H9 (cell line): ENCODE data around the gene GPX5. TPM values are rescaled to one million over a fixed set of nuclear protein-coding genes. Genes with fewer than 3 reads are reported as not detected.

Experiments
- DNase-seq: peaks from one replicate; pipeline ENCODE4 v3.0.0-alpha.2; 2017
- H2AFZ ChIP-seq: one replicate; pipeline ENCODE4 v1.6.1; 2013; ENCODE audit warnings: mild to moderate bottlenecking, low read length, control low read depth, moderate library complexity
- H2AK5ac ChIP-seq: 2 replicates; pipeline ENCODE4 v1.6.1; 2013; ENCODE audit warnings: low read length, control low read depth, mixed read lengths; ENCODE audit not compliant: insufficient read length
- H2BK120ac ChIP-seq: one replicate; pipeline ENCODE4 v1.6.1; 2013; ENCODE audit warnings: low read depth, mild to moderate bottlenecking, low read length, control low read depth, inconsistent platforms; ENCODE audit not compliant: poor library complexity, severe bottlenecking
- H2BK12ac ChIP-seq: 2 replicates; pipeline ENCODE4 v1.6.1; 2013; ENCODE audit warnings: low read length, control low read depth, mixed read lengths, low read depth; ENCODE audit not compliant: insufficient read length
- H2BK15ac ChIP-seq: 2 replicates; pipeline ENCODE4 v1.6.1; 2013; ENCODE audit warnings: low read depth, low read length, control low read depth
- H2BK20ac ChIP-seq: one replicate; pipeline ENCODE4 v1.6.1; 2013; ENCODE audit warnings: low read depth, mild to moderate bottlenecking, low read length, control low read depth, inconsistent platforms; ENCODE audit not compliant: poor library complexity, severe bottlenecking
- H2BK5ac ChIP-seq: 2 replicates; pipeline ENCODE4 v1.6.1; 2013; ENCODE audit warnings: low read length, control low read depth, mixed read lengths; ENCODE audit not compliant: insufficient read length
- H3K14ac ChIP-seq: 2 replicates; pipeline ENCODE4 v1.6.1; 2013; ENCODE audit warnings: low read length, control low read depth; ENCODE audit not compliant: insufficient read depth
- H3K18ac ChIP-seq: 2 replicates; pipeline ENCODE4 v1.6.1; 2013; ENCODE audit warnings: low read depth, mild to moderate bottlenecking, mixed read lengths, low read length, control low read depth; ENCODE audit not compliant: insufficient read length
- H3K23ac ChIP-seq: 2 replicates; pipeline ENCODE4 v1.6.1; 2013; ENCODE audit warnings: low read length, control low read depth, mixed read lengths, low read depth; ENCODE audit not compliant: insufficient read length
- H3K23me2 ChIP-seq: 2 replicates; pipeline ENCODE4 v1.6.1; 2013; ENCODE audit warnings: low read depth, mild to moderate bottlenecking, mixed read lengths, low read length, control low read depth; ENCODE audit not compliant: insufficient read length, poor library complexity, severe bottlenecking
- H3K27ac ChIP-seq: 2 replicates; pipeline ENCODE4 v1.5.1; 2013; ENCODE audit warnings: low read length, control low read depth, mixed read lengths, low read depth; ENCODE audit not compliant: insufficient read length
- H3K27me3 ChIP-seq: 2 replicates; pipeline ENCODE4 v1.6.1; 2013; ENCODE audit warnings: low read length, control low read depth, inconsistent platforms; ENCODE audit not compliant: insufficient read depth
- H3K4ac ChIP-seq: 2 replicates; pipeline ENCODE4 v1.6.1; 2013; ENCODE audit warnings: low read depth, mild to moderate bottlenecking, control low read depth, inconsistent platforms, low read length, moderate library complexity
- H3K4me1 ChIP-seq: 2 replicates; pipeline ENCODE4 v1.6.1; 2013; ENCODE audit warnings: low read length, control low read depth, inconsistent platforms; ENCODE audit not compliant: insufficient read depth
- H3K4me2 ChIP-seq: 2 replicates; pipeline ENCODE4 v1.6.1; 2013; ENCODE audit warnings: low read length, control low read depth, mixed read lengths; ENCODE audit not compliant: insufficient read length, insufficient read depth
- H3K56ac ChIP-seq: 2 replicates; pipeline ENCODE4 v1.6.1; 2013; ENCODE audit warnings: low read depth, mild to moderate bottlenecking, mixed read lengths, low read length, control low read depth; ENCODE audit not compliant: insufficient read length
- H3K79me1 ChIP-seq: 2 replicates; pipeline ENCODE4 v1.6.1; 2013; ENCODE audit warnings: low read depth, mild to moderate bottlenecking, moderate library complexity, low read length, control low read depth, inconsistent platforms; ENCODE audit not compliant: insufficient read depth, poor library complexity, severe bottlenecking
- H3K79me2 ChIP-seq: 2 replicates; pipeline ENCODE4 v1.6.1; 2013; ENCODE audit warnings: low read length, control low read depth, inconsistent platforms; ENCODE audit not compliant: insufficient read depth
- H3K9ac ChIP-seq: 2 replicates; pipeline ENCODE4 v1.6.1; 2013; ENCODE audit warnings: low read length, control low read depth, mixed read lengths; ENCODE audit not compliant: insufficient read length; ENCODE audit errors: extremely low read depth
- H3K9me3 ChIP-seq: one replicate; pipeline ENCODE4 v1.6.1; 2013; ENCODE audit warnings: low read depth, low read length, inconsistent platforms; ENCODE audit not compliant: control insufficient read depth
- H3T11ph ChIP-seq: one replicate; pipeline ENCODE4 v1.6.1; 2013; ENCODE audit warnings: mild to moderate bottlenecking, low read length, control low read depth, inconsistent platforms
- H4K20me1 ChIP-seq: one replicate; pipeline ENCODE4 v1.6.1; 2013; ENCODE audit not compliant: control insufficient read depth, insufficient read length, insufficient read depth
- H4K5ac ChIP-seq: 2 replicates; pipeline ENCODE4 v1.6.1; 2013; ENCODE audit warnings: low read depth, mild to moderate bottlenecking, mixed read lengths, low read length, control low read depth; ENCODE audit not compliant: insufficient read length
- H4K8ac ChIP-seq: replicated peaks from 2 replicates; pipeline ENCODE4 v1.6.1; 2013; ENCODE audit warnings: low read length, control low read depth, mixed read lengths, low read depth; ENCODE audit not compliant: insufficient read length
- H4K91ac ChIP-seq: 2 replicates; pipeline ENCODE4 v1.6.1; 2013; ENCODE audit warnings: low read depth, mild to moderate bottlenecking, moderate library complexity, mixed read lengths, low read length, control low read depth; ENCODE audit not compliant: insufficient read length
- H3K27ac Mint-ChIP-seq, 3 experiments: 2 replicates in 2 of 3; 3 replicates in 1 of 3; pipeline ENCODE4 v1.8.0; 2020 to 2021; ENCODE audit warnings: mixed read lengths in 3 of 3, mild to moderate bottlenecking in 1 of 3, moderate library complexity in 1 of 3
- H3K27me3 Mint-ChIP-seq: 2 replicates; pipeline ENCODE4 v1.8.0; 2021; ENCODE audit warnings: low read depth, mild to moderate bottlenecking, moderate library complexity, mixed read lengths
- H3K36me3 Mint-ChIP-seq, 3 experiments: 2 replicates in 2 of 3; 3 replicates in 1 of 3; pipeline ENCODE4 v1.8.0; 2020 to 2021; ENCODE audit warnings: low read depth in 3 of 3, mixed read lengths in 3 of 3; ENCODE audit not compliant: insufficient read depth in 1 of 3
- H3K4me1 Mint-ChIP-seq, 2 experiments: 2 replicates each; pipeline ENCODE4 v1.8.0; 2020; ENCODE audit warnings: mixed read lengths in 2 of 2
- H3K4me3 Mint-ChIP-seq, 2 experiments: 2 replicates in 1 of 2; 3 replicates in 1 of 2; pipeline ENCODE4 v1.8.0; 2020 to 2021; ENCODE audit warnings: mild to moderate bottlenecking in 2 of 2, mixed read lengths in 2 of 2, moderate library complexity in 1 of 2
- H3K9me3 Mint-ChIP-seq, 2 experiments: 2 replicates in 1 of 2; 3 replicates in 1 of 2; pipeline ENCODE4 v1.8.0; 2020; ENCODE audit warnings: mild to moderate bottlenecking in 2 of 2, mixed read lengths in 2 of 2, moderate library complexity in 1 of 2
- WGBS: extraction: QIAGEN DNeasy Blood & Tissue Kit; methylation state at CpG from one replicate; pipeline ENCODE4 v1.1.7; 2013; ENCODE audit warnings: missing lambda C conversion rate, low lambda C conversion rate, mixed read lengths; ENCODE audit not compliant: insufficient read length; ENCODE audit errors: extremely low coverage; 5-methylcytosine and 5-hydroxymethylcytosine counted together
- total RNA-seq: library from RNA; stranded (reverse); gene quantifications from 2 replicates; pipeline ENCODE4 v1.2.1, GENCODE V29; 2021
- TF ChIP-seq, protein P1 (sequence below): fragments of 200-600 bp; sonication (generic); conservative IDR thresholded peaks from 3 replicates; pipeline ENCODE4 v1.8.0; 2021; ENCODE audit warnings: antibody characterized with exemption, mild to moderate bottlenecking

Gene GPX5
- total RNA-seq, 1 experiment from 2014 or later = not detected

- Histone ChIP-seq H4K5ac (no peak overlapping the region), H4K20me1 (no peaks in the 10 kb centered on the region), H3T11ph (no peak overlapping the region), H2AK5ac (no peak overlapping the region), H3K9ac (no peak overlapping the region), H3K27ac (no peak overlapping the region), H4K8ac (no peak overlapping the region), H3K4me1 (no peaks in the 10 kb centered on the region), H2BK120ac (no peak overlapping the region), H3K9me3 (no peaks in the 10 kb centered on the region), H3K56ac (no peak overlapping the region), H2BK15ac (no peak overlapping the region), H2BK5ac (no peak overlapping the region), H3K27me3 (no peaks in the 10 kb centered on the region; the same call in 1 of the 2 replicates), H3K4ac (no peak overlapping the region), H3K23me2 (no peaks in the 10 kb centered on the region), H3K4me2 (no peak overlapping the region), H3K23ac (no peak overlapping the region), H3K79me2 (no peaks in the 10 kb centered on the region), H4K91ac (no peak overlapping the region), H3K18ac (no peak overlapping the region), H2BK20ac (no peak overlapping the region), H3K79me1 (no peaks in the 10 kb centered on the region), H2AFZ (no peak overlapping the region), H2BK12ac (no peak overlapping the region), H3K14ac (no peak overlapping the region)
- peaks cover 35% of the 10 kb centered on the region for H3K27me3 Mint-ChIP-seq
- no peaks in the 10 kb centered on the region for H3K9me3 Mint-ChIP-seq
- no peak overlapping the region for H3K4me3 Mint-ChIP-seq
- DNase-seq = no peak
- H3K36me3 Mint-ChIP-seq = no peaks in the 10 kb centered on the region
- TF ChIP-seq, protein P1, sequence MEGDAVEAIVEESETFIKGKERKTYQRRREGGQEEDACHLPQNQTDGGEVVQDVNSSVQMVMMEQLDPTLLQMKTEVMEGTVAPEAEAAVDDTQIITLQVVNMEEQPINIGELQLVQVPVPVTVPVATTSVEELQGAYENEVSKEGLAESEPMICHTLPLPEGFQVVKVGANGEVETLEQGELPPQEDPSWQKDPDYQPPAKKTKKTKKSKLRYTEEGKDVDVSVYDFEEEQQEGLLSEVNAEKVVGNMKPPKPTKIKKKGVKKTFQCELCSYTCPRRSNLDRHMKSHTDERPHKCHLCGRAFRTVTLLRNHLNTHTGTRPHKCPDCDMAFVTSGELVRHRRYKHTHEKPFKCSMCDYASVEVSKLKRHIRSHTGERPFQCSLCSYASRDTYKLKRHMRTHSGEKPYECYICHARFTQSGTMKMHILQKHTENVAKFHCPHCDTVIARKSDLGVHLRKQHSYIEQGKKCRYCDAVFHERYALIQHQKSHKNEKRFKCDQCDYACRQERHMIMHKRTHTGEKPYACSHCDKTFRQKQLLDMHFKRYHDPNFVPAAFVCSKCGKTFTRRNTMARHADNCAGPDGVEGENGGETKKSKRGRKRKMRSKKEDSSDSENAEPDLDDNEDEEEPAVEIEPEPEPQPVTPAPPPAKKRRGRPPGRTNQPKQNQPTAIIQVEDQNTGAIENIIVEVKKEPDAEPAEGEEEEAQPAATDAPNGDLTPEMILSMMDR = no peak
- peaks cover 9 to 15% of the 10 kb centered on the region in 2 experiments for H3K4me1 Mint-ChIP-seq
- H3K27ac Mint-ChIP-seq = no peak overlapping the region
- no CpG with 5 or more reads among the region's 2 CpGs for WGBS
Observed at GRCh38 chr6:28555136-28555535, 29.5 kb downstream of the GPX5 start.
